Suprapubic skin (tissue), 4 donors: ENCODE results near the gene SH3TC1. TPM values are rescaled to one million over a fixed set of nuclear protein-coding genes. Genes with fewer than 3 reads are reported as not detected.

ENCODE experiments used
- DNase-seq, 2 donors: peaks; one replicate each; pipeline ENCODE4 v3.0.0-alpha.2; 2019; ENCODE audit warnings: low spot score in 2 of 2
- H3K27ac ChIP-seq: fragments of 200-600 bp; sonication (generic); one replicate; pipeline ENCODE4 v1.5.1; 2019
- H3K27me3 ChIP-seq: fragments of 200-600 bp; sonication (generic); one replicate; pipeline ENCODE4 v1.5.1; 2019
- H3K36me3 ChIP-seq: fragments of 200-600 bp; sonication (generic); one replicate; pipeline ENCODE4 v1.5.1; 2019
- H3K4me1 ChIP-seq: fragments of 200-600 bp; sonication (generic); one replicate; pipeline ENCODE4 v1.5.1; 2019
- H3K4me3 ChIP-seq: fragments of 200-600 bp; sonication (generic); one replicate; pipeline ENCODE4 v1.5.1; 2019; ENCODE audit warnings: mild to moderate bottlenecking
- H3K9me3 ChIP-seq: fragments of 200-600 bp; sonication (generic); one replicate; pipeline ENCODE4 v1.5.1; 2019
- CTCF ChIP-seq, 2 donors: fragments of 200-600 bp in 1 of 2; fragments of 450-650 bp in 1 of 2; sonication (generic) in 1 of 2; IDR thresholded peaks; one replicate each; pipeline ENCODE4 v1.5.1; 2016 to 2019; ENCODE audit warnings: antibody characterized with exemption in 2 of 2, mild to moderate bottlenecking in 1 of 2, moderate library complexity in 1 of 2
- EP300 ChIP-seq: sonication (generic); formaldehyde crosslinking; IDR thresholded peaks from one replicate; pipeline ENCODE4 v1.6.1; 2017; ENCODE audit warnings: antibody characterized with exemption
- POLR2A ChIP-seq, 2 donors: fragments of 450-650 bp; IDR thresholded peaks; one replicate each; pipeline ENCODE4 v1.6.1; 2017; ENCODE audit warnings: antibody characterized with exemption in 2 of 2, mild to moderate bottlenecking in 2 of 2, moderate library complexity in 2 of 2
- POLR2AphosphoS5 ChIP-seq, 3 donors: sonication (generic); formaldehyde crosslinking; IDR thresholded peaks; one replicate each; pipeline ENCODE4 v1.6.1; 2017; ENCODE audit warnings: antibody characterized with exemption in 3 of 3
- WGBS: methylation state at CpG from one replicate; pipeline ENCODE4 v1.1.5; 2018; 5-methylcytosine and 5-hydroxymethylcytosine counted together
- total RNA-seq, 4 donors: library from RNA; depleted of rRNA; stranded (reverse); fragments of >200 nt; gene quantifications; one replicate each; pipeline ENCODE4 v1.1.0, GENCODE V29; 2016

The SH3TC1 gene
- total RNA-seq, 4 donors from 2014 or later, result 6.3 to 15.1 (median 9.9) TPM

- no peaks in the 10 kb centered on the region for H3K36me3 ChIP-seq
- H3K4me3 ChIP-seq, result no peak overlapping the region
- TF ChIP-seq POLR2A (IDR thresholded peaks at IDR 0.05), result no peak
- TF ChIP-seq POLR2AphosphoS5 (IDR thresholded peaks at IDR 0.05), result no peak
- TF ChIP-seq CTCF (IDR thresholded peaks at IDR 0.05), result no peak
- no peak for TF ChIP-seq EP300
- WGBS, result 34% methylated on average over 2 of the region's 2 CpGs
- no peak overlapping the region for H3K27ac ChIP-seq
- peaks cover 3% of the 10 kb centered on the region for H3K27me3 ChIP-seq
- DNase-seq, result no peak
- no peaks in the 10 kb centered on the region for H3K9me3 ChIP-seq
- H3K4me1 ChIP-seq, result peaks cover 14% of the 10 kb centered on the region
Observed at GRCh38 chr4:8167815-8168214, 31.3 kb upstream of the SH3TC1 start.

GRCh38 chr4:8168232-8168631, 30.9 kb upstream of the SH3TC1 start:
- peaks cover 3% of the 10 kb centered on the region for H3K27me3 ChIP-seq
- no peaks in the 10 kb centered on the region for H3K9me3 ChIP-seq
- 92% methylated on average over 1 of the region's 1 CpG for WGBS
- DNase-seq, result no peak
- no peaks in the 10 kb centered on the region for H3K36me3 ChIP-seq
- H3K4me1 ChIP-seq, result peaks cover 14% of the 10 kb centered on the region
- TF ChIP-seq EP300 (no peak), CTCF (IDR thresholded peaks at IDR 0.05) (no peak), POLR2A (IDR thresholded peaks at IDR 0.05) (no peak), POLR2AphosphoS5 (IDR thresholded peaks at IDR 0.05) (no peak)
- H3K4me3 ChIP-seq, result no peak overlapping the region
- no peak overlapping the region for H3K27ac ChIP-seq

GRCh38 chr4:8168832-8169598, 30.1 kb upstream of the SH3TC1 start:
- no peak for DNase-seq
- Histone ChIP-seq H3K27ac (no peak overlapping the region), H3K4me1 (peaks cover 11% of the 10 kb centered on the region), H3K27me3 (peaks cover 3% of the 10 kb centered on the region), H3K36me3 (no peaks in the 10 kb centered on the region), H3K4me3 (no peak overlapping the region), H3K9me3 (no peaks in the 10 kb centered on the region)
- WGBS, result 84% methylated on average over 5 of the region's 5 CpGs
- TF ChIP-seq EP300 (no peak), CTCF (IDR thresholded peaks at IDR 0.05) (no peak), POLR2AphosphoS5 (IDR thresholded peaks at IDR 0.05) (no peak), POLR2A (IDR thresholded peaks at IDR 0.05) (no peak)

- TF ChIP-seq EP300, result no peak
- no peak for TF ChIP-seq CTCF (IDR thresholded peaks at IDR 0.05)
- no peak for TF ChIP-seq POLR2AphosphoS5 (IDR thresholded peaks at IDR 0.05)
- no peak for TF ChIP-seq POLR2A (IDR thresholded peaks at IDR 0.05)
- DNase-seq, result no peak
- H3K4me3 ChIP-seq, result no peak overlapping the region
- peaks cover 9% of the 10 kb centered on the region for H3K4me1 ChIP-seq
- H3K27ac ChIP-seq, result no peak overlapping the region
- H3K9me3 ChIP-seq, result no peaks in the 10 kb centered on the region
- H3K36me3 ChIP-seq, result no peaks in the 10 kb centered on the region
- WGBS, result 91% methylated on average over 3 of the region's 3 CpGs
- peaks cover 3% of the 10 kb centered on the region for H3K27me3 ChIP-seq
Observed at GRCh38 chr4:8169763-8170162, 29.3 kb upstream of the SH3TC1 start.

GRCh38 chr4:8170341-8170740, 28.7 kb upstream of the SH3TC1 start:
- H3K27ac ChIP-seq, result no peak overlapping the region
- no peaks in the 10 kb centered on the region for H3K9me3 ChIP-seq

More at GRCh38 chr4:8170341-8170740, 28.7 kb upstream of the SH3TC1 start:
- no peak overlapping the region for H3K4me3 ChIP-seq
- peaks cover 3% of the 10 kb centered on the region for H3K27me3 ChIP-seq
- H3K36me3 ChIP-seq, result no peaks in the 10 kb centered on the region
- TF ChIP-seq POLR2AphosphoS5 (IDR thresholded peaks at IDR 0.05), result no peak
- no peak for TF ChIP-seq EP300
- no peak for TF ChIP-seq POLR2A (IDR thresholded peaks at IDR 0.05)
- no peak for TF ChIP-seq CTCF (IDR thresholded peaks at IDR 0.05)
- peaks cover 8% of the 10 kb centered on the region for H3K4me1 ChIP-seq
- no peak for DNase-seq
- 100% methylated on average over 3 of the region's 11 CpGs for WGBS
